Measurements from ENCODE around the gene VDAC1.
A peak's percentile ranks its signal among the peaks of the same experiment; 100 is the strongest.
"Not testable (repeated sequence)": the region's sequence is repeated elsewhere in the genome, so short reads cannot be mapped to it uniquely, and the experiment has no call there.

Gene VDAC1

DNA sequence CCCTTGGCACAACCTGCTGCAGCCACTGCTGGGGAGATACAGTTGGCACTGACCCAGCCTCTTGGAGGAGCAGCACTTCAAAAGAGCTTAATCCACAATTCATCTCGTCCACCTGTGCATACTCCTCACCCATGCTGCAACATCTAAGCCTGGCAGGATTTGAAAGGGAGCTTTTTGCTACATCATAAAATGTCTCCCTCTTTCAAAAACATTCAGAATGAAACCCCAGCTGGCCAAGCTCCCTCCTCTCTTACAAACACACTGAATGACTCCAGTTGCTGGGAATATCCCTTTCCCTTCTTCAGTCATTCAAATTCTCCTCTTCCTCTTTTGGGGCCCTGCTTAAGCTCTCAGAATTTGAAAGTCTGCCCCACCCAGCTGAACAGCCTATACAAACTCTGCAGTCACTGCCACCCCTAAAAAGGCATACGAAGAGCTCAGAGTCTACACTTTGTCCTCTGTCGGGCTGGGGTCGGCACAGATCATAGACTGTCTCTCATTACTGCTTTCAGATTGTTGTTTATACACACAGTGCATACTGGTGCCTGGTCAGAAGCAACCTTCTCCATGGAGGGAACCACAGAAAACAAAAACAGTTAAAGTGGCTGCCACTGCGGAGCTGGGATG lies 27.5 kb downstream of the VDAC1 start:
- DNase-seq, result no peak
- intact Hi-C loops (cut with DNase I; ENCODE audit: low total_unique reads), result no loop called here
- no peaks in the 10 kb centered on the region for H3K27me3 ChIP-seq
- H3K27ac ChIP-seq, result no peak overlapping the region
- TF ChIP-seq, protein P1, sequence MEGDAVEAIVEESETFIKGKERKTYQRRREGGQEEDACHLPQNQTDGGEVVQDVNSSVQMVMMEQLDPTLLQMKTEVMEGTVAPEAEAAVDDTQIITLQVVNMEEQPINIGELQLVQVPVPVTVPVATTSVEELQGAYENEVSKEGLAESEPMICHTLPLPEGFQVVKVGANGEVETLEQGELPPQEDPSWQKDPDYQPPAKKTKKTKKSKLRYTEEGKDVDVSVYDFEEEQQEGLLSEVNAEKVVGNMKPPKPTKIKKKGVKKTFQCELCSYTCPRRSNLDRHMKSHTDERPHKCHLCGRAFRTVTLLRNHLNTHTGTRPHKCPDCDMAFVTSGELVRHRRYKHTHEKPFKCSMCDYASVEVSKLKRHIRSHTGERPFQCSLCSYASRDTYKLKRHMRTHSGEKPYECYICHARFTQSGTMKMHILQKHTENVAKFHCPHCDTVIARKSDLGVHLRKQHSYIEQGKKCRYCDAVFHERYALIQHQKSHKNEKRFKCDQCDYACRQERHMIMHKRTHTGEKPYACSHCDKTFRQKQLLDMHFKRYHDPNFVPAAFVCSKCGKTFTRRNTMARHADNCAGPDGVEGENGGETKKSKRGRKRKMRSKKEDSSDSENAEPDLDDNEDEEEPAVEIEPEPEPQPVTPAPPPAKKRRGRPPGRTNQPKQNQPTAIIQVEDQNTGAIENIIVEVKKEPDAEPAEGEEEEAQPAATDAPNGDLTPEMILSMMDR (IDR thresholded peaks at IDR 0.05), result no peak
- no peaks in the 10 kb centered on the region for H3K9me3 ChIP-seq
- no peak overlapping the region for H3K4me3 ChIP-seq
- H3K36me3 ChIP-seq, result peaks cover 44 to 91% (median 64%) of the 10 kb centered on the region in 3 donors
- H3K4me1 ChIP-seq, result no peaks in the 10 kb centered on the region

DNA sequence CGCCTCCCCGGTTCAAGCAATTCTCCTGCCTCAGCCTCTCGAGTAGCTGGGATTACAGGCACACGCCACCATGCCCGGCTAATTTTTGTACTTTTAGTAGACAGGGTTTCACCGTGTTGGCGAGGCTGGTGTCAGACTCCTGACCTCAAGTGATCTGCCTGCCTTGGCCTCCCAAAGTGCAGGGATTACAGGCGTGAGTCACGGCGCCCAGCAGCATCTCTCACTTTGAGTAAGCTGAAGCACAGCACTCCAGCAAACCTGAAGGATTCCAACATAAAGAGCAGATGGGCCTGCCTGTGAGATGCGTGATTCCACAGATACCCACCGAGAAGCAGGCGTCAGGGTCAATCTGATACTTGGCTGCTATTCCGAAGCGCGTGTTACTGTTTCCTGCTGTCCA lies 29.2 kb downstream of the VDAC1 start:
- H3K36me3 ChIP-seq, result peaks cover 41 to 89% (median 58%) of the 10 kb centered on the region in 3 donors
- H3K9me3 ChIP-seq; H3K27ac ChIP-seq; H3K27me3 ChIP-seq; H3K4me3 ChIP-seq; H3K4me1 ChIP-seq; intact Hi-C loops (cut with DNase I; ENCODE audit: low total_unique reads); DNase-seq: not testable (repeated sequence)

DNA sequence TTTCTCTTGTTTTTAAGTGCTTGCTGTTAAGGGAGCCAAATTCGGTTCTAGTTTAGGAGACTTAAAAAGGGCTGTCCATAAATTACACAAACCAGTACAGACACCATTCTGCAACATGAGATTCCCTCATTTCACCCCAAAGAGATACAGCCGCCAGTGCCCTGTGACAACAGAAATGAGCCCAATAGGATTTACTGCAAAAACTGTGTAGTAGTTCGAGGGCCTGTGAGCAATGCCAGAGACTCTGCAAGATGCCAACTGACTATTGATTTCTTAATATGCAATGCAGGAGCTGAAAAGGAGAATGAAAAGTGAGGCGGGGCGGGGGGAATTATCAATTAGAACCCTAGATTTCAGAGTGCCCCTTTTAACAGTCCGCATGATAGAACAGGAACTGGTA lies 30.6 kb downstream of the VDAC1 start:
- H3K9me3 ChIP-seq, result no peaks in the 10 kb centered on the region
- intact Hi-C loops (cut with DNase I; ENCODE audit: low total_unique reads), result no loop called here
- H3K4me1 ChIP-seq, result peaks cover 0 to 6% (median 4%) of the 10 kb centered on the region in 4 donors
- no peaks in the 10 kb centered on the region for H3K27me3 ChIP-seq
- no peak overlapping the region for H3K4me3 ChIP-seq
- TF ChIP-seq, protein P1 (IDR thresholded peaks at IDR 0.05), result no peak
- no peak for DNase-seq
- peaks cover 39 to 81% (median 58%) of the 10 kb centered on the region in 3 donors for H3K36me3 ChIP-seq
- no peak overlapping the region for H3K27ac ChIP-seq

DNA sequence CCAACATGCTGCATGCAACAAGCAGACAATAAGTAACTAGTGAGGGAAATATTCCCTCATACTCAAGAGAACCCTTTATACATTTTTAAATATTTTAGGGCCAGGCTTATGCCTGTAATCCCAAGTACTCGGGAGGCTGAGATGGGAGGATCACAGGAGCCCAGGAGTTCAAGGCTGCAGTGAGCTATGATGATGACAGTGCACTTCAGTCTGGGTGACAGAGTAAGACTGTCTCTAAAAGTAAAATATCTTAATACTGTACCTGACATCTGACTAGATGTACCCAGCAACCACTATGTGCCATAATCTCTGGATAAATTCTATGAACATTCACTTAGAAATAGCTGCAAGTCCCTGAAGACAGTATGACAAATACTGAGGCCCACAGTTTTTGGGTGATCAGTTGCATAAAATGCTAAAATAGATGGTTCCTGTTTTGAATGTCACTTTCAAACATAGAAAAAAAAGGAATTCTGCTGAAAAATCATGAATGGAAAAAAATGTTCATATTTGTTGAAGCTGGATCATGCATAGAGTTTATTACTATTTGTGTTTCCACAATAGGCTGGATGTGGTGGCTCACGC lies 34.4 kb downstream of the VDAC1 start:
- intact Hi-C loops (cut with DNase I; ENCODE audit: low total_unique reads), result no loop called here
- Histone ChIP-seq H3K27me3 (no peaks in the 10 kb centered on the region), H3K4me1 (peaks cover 0 to 23% (median 18%) of the 10 kb centered on the region in 4 donors), H3K36me3 (peaks cover 28 to 44% (median 32%) of the 10 kb centered on the region in 3 donors), H3K27ac (peak overlapping the region in 1 of 2 donors; percentile 98), H3K4me3 (no peak overlapping the region), H3K9me3 (no peaks in the 10 kb centered on the region)
- DNase-seq, result no peak
- TF ChIP-seq, protein P1 (IDR thresholded peaks at IDR 0.05), result no peak

DNA sequence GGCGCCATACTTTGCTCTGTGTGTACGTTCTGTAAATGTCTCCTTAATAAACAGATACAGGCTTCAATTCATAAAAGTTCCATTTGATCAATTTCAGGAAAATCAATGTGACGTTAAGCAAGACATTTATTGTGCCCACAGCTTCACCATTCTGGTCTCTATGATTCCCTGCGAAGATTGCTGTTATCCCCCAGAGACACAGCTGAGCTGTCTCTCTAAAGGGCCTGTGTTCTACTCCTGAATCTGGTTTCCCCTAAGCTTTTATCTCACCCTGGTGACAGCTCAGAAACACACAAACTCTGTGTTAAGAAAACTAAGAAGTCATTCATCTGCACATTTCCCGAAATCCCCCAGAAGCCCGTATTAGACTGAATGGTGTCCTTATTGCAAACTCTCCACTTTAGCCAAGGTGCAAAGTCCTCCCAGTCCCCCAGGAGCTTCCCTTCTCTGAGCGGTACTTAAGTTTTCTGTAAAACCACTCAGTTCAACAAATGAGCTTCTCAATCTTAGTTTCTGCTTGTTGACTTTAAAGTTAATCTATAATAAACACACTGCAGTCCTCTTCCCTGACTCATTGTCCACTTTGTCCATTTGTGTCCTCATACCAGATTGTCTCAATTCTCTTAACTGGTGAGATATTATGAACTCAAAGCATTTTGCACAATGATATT lies 35.0 kb downstream of the VDAC1 start:
- TF ChIP-seq, protein P1 (IDR thresholded peaks at IDR 0.05), result no peak
- intact Hi-C loops (cut with DNase I; ENCODE audit: low total_unique reads), result no loop called here
- DNase-seq, result no peak
- no peak overlapping the region for H3K4me3 ChIP-seq
- peaks cover 0 to 24% (median 18%) of the 10 kb centered on the region in 4 donors for H3K4me1 ChIP-seq
- peak overlapping the region; percentile 98 for H3K27ac ChIP-seq
- H3K27me3 ChIP-seq, result no peaks in the 10 kb centered on the region
- H3K36me3 ChIP-seq, result peaks cover 22 to 38% (median 25%) of the 10 kb centered on the region in 3 donors
- H3K9me3 ChIP-seq, result no peaks in the 10 kb centered on the region

Measured in tibial artery (tissue), 4 donors.